Astrocyte of the spinal cord (primary cell): ENCODE measurements around the gene TRIM17.
A peak's percentile ranks its signal among the peaks of the same experiment; 100 is the strongest.

Source experiments
- DNase-seq: peaks from one replicate; pipeline ENCODE4 v3.0.0; 2011; ENCODE audit warnings: low read depth, low spot score
- H3K4me3 ChIP-seq: 2 replicates; pipeline ENCODE4 v1.5.1; 2011; ENCODE audit warnings: low read depth, mild to moderate bottlenecking, low read length, moderate library complexity
- in situ Hi-C: cut with HindIII; loops from 2 replicates; pipeline ENCODE4 v1.10.0; 2017; ENCODE audit warnings: low sequenced_read_pairs
- TF ChIP-seq, protein P1 (sequence below): IDR thresholded peaks from 2 replicates; pipeline ENCODE4 v1.5.1; 2012; ENCODE audit warnings: low read depth, mild to moderate bottlenecking, low read length, inconsistent platforms

Gene TRIM17

DNA sequence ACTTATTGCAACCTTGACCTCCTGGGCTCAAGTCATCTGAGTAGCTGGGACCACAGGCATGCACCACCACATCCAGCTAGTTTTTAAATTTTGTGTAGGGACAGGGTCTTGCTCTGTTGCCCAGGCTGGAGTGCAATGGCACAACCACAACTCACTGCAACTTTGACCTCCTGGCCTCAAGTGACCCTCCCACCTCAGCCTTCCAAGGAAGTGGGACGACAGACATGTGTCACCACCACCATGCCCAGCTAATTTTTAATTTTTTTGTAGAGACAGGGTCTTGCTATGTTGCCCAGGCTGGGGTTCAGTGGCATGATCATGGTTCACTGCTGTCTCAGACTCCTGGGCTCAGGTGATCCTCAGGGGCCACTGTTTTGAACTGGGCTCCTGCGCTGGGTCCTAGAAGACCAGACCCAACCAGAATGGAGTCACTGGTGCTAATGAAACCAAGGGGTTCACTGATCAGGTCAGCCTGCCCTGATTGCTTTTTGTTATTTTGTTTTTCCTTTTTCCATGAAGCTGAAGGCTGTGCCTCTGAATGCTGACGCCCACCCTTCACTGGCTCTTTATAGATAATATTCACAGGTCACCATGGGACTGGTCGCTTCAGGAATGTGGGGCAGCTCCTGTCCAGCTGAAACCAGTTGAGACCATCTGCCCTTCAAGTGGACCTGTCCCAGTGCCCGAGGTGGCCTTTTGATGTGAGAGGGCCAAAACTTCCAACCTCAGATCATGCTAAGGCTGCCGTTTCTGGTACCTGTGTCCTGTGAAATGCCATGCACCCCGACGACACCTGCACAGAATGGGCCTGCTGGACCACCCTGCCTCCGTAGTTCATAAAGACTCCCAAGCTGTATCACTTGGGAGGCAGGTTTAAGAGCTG is 4.9 kb downstream of the TRIM17 start:
- TF ChIP-seq, protein P1, sequence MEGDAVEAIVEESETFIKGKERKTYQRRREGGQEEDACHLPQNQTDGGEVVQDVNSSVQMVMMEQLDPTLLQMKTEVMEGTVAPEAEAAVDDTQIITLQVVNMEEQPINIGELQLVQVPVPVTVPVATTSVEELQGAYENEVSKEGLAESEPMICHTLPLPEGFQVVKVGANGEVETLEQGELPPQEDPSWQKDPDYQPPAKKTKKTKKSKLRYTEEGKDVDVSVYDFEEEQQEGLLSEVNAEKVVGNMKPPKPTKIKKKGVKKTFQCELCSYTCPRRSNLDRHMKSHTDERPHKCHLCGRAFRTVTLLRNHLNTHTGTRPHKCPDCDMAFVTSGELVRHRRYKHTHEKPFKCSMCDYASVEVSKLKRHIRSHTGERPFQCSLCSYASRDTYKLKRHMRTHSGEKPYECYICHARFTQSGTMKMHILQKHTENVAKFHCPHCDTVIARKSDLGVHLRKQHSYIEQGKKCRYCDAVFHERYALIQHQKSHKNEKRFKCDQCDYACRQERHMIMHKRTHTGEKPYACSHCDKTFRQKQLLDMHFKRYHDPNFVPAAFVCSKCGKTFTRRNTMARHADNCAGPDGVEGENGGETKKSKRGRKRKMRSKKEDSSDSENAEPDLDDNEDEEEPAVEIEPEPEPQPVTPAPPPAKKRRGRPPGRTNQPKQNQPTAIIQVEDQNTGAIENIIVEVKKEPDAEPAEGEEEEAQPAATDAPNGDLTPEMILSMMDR, result no peak
- DNase-seq, result no peak
- H3K4me3 ChIP-seq, result no peak overlapping the region
- in situ Hi-C loops, result no loop called here

DNA sequence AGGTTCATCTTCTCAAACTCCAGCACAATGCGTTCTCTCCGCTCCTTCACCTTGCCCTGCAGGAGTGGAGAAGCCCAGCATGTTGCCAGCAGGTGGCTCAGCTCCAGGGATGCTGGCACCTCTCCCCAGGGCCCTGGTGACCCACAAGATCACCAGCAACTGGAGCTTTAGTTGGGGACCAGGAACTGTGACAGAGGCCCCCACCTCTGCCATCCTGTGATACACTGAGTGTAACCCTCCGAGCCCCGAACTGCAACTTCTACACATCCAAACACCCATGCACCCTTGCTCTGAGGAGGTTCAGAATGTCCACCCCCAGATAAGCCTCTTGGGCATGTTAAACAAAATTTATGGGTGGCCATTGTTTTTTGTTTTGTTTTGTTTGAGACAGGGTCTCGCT is 5.5 kb downstream of the TRIM17 start:
- H3K4me3 ChIP-seq, result no peak overlapping the region
- DNase-seq, result no peak
- TF ChIP-seq, protein P1, result no peak
- in situ Hi-C loops, result no loop called here

DNA sequence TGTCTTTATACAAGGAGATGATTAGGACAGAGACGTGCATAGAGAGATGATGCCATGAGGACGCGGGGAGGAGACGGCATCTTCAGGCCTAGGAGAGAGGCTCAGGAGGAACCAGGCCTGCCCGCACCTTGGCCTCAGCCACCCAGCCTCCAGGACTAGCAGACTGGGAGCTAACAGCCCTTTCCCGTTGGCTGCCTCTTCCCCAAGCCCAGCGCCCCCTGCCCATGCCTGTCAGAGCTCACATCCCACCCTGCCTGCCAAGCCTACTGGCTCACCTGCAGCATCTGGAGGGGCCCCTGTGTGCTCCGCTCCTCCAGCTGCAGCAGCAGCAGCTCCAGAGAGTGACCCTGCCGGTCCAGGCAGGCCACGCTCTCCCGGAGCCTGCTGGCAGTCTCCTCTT is 6.0 kb downstream of the TRIM17 start:
- TF ChIP-seq, protein P1, result no peak
- in situ Hi-C loops, result no loop called here
- DNase-seq, result no peak
- H3K4me3 ChIP-seq, result no peak overlapping the region

DNA sequence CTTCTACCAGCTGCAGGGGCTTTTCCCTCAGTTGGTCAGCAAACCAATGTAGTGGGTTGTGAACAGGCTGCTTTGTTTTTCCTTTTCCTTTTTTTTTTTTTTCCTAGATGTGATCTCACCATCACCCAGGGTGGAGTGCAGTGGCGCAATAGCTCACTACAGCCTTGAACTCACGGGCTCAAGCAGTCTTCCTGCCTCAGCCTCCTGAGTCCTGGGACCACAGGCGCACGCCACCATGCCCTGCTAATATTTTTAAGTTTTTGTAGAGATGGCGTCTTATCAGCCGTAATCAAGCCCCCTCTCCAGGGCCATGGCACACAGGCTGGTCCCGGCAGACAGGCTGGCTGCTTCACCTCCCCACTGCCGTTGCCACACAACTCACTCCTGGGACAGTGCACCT is 6.6 kb downstream of the TRIM17 start:
- TF ChIP-seq, protein P1, result no peak
- no peak overlapping the region for H3K4me3 ChIP-seq
- DNase-seq, result no peak
- in situ Hi-C loops, result no loop called here

DNA sequence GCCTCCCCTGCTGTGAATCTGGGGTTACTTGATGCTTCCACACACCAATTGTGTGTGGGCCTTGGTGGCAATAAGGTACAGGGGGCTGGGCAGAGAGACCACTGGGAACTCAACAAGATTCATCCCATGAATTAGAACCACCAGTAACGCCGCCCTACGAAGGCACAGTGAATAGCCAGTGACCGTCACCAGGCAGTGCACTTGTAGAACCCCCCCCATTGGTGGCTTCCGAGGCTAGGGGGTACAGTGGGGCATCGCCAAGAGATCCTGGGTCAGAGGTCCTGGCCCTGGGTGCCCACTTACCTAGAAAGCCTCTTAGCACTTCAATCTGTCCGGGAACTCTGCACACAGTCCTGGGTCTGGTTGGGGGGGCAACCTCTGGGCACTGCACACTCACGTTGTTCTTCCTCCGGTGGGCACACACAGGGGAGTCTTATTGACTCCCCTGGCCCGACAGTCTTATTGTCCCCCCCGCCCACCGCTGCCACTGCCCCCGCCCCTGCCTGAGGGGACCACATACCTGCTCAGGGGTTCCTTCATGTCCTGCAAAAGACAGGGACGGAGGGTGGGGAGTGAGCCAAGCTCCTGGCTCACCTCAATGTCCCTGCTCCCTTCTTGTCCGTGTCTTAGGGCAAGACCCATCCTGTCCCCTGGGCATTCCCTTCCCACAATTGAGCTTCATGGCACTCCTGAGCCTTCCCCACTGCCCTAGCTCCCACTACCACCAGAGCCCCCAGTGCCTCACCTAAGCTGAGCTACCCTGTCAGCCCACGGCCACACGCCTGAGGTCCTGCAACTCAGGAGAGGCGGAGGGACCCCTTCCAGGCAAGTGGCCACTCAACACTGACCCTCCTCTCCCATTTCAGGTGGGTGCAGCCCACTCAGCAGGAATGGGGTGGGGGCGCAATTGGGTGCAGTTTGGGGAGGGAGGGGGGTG is 7.5 kb downstream of the TRIM17 start:
- in situ Hi-C loops, result no loop called here
- no peak overlapping the region for H3K4me3 ChIP-seq
- TF ChIP-seq, protein P1, result no peak
- DNase-seq, result no peak

DNA sequence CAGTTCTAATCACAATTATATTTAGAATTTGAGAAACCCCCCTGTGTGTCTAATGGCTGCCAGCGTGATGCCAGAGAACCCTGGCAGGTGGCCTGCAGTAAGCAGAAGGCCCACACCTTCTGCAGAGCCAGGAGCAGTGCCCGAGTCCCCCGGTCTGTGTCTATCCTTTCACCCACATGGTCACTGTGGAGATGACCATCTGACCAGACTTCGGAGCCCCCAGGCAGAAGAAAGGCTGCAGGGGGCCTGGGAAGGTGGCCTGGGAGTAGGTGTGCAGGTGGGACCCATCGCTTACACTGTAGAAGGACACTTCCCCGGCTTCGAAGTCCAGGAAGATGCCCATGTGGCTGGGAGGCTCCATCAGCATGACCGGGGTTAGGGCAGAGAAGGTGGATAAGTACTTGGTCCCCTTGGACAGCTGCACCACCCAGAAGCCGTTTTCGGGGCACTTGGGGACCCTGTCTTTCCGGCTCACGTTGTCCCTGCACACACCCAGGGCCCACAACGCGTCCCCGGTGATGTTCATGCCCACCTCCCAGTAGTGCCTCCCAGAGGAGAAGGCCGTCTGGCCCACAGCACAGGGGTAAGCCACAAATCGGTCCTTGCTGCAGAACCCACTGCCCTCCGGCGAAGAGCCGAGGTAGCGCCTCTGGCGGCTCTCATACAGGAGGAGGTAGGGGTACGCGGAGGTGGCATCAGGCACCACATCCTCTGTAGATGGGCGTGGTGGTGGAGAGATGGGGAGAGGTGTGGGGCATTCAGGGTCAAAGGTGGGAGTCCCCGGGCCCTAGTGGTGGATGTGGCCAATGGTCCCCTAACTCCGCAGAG is 8.4 kb downstream of the TRIM17 start:
- DNase-seq, result no peak
- TF ChIP-seq, protein P1, result no peak
- peak overlapping the region; percentile 82 for H3K4me3 ChIP-seq
- in situ Hi-C loops, result no loop called here
